HG02884 (cell line): Measurements from ENCODE around the gene ASPSCR1.

Experiments used
- ATAC-seq: cut with Tn5 transposase; IDR thresholded peaks from one replicate; pipeline ENCODE4 v1.9.1; 2021; ENCODE audit warnings: mild to moderate bottlenecking, moderate library complexity; ENCODE audit not compliant: unreplicated experiment

Gene ASPSCR1

DNA sequence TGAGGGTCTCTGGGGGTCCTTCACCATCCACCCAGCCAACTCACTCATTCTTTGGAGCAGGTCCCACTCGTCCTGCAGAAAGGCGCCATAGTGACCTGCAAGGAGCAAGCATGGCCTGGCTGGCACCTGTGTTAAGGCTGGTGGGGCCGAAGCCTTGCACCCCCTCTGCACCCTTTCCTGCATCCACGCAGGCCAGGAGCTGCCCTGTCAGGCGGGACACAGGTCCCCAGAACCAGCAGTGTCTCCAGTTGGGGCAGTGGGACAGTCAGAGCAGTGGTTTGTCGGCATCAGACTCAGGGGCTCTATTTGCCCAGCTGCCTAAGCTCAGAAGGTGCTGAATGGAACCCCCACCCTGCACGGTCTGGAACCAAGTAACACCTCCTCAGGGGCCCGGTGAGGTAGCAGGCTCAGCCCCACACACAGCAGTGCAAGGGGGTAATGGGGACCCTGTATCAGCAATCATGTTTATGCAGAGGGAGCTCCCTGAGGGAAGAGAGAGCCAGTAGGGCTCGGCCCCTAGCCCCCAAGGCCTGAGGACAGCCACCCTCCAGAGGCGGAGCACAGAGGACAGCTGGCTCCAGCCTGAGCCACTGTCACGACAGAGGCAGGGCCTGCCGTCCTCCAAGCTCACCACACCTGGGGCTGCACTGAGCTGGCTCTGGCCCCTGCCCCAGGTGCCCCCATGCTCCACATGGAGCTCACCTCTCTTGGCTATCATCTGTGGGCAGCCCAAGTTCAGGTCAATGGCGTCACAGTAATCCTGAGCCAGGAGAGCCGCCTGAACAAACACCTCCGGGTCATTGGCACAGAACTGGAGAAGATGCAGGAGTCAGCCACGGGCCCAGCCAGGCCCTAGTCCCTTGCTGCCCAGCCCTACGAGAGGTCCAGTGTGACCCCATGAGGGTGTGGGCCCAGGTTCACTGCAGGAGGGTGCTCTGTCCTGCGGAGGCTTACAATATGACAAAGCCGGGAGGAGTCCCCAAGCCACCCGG is 86.3 kb downstream of the ASPSCR1 start:
- no peak for ATAC-seq

DNA sequence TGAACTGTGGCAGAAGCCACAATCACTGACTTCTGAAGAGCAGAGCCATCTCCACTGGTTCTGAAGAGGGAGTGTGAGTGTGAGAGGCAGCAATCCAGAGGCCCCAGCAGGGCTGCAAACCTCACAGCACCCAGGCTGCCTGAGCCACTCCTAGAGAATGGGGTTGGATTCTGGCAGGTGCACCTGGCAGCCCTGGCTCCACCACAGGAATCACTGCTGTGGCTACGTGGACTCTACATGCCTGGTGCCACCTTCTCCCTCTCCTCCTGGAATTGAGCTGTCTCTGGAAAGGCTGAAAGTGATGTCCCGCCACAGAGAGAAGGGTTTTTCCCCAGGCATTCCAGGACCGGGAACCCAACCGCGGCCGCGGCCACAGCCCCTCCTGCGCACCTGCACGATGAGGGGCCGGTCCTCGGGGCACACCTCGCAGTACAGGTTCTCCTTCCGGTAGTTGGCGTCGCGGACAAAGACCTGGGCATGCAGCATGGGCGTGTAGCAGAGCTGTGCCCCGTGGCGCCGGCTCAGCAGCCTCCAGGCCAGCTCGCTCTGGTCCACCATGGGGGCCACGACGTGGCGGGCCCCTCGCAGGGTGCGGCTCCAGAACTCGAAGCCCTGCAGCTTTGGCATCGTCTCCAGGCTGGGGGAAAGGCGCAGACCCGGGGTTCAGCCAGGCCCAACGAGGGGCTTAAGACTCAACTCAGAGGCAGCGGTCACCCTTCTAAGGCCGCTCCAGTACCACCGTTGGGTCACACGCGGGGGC is 87.2 kb downstream of the ASPSCR1 start:
- no peak for ATAC-seq

DNA sequence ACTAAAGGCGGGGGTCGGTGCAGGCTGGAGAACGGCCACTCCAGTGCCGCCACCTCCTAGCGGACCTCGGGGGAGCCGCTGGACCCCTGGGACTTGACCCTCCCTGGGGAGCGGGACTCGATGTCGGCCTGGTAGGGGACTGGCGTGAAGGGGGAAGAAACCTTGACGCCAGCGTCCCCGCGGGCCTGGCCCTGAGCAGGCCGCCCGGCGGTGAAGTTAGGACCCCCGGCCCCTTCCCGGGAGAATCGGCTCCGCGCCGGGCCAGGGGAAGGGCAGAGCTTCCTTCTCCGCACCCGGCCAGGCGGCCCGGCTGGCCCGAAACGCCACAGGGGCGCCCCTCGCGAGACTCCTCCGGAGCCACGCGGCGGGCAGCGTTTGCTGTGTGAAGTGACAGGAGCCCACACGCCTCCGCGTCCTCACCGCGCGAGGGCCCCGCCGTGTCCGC is 87.8 kb downstream of the ASPSCR1 start:
- ATAC-seq, result no peak

DNA sequence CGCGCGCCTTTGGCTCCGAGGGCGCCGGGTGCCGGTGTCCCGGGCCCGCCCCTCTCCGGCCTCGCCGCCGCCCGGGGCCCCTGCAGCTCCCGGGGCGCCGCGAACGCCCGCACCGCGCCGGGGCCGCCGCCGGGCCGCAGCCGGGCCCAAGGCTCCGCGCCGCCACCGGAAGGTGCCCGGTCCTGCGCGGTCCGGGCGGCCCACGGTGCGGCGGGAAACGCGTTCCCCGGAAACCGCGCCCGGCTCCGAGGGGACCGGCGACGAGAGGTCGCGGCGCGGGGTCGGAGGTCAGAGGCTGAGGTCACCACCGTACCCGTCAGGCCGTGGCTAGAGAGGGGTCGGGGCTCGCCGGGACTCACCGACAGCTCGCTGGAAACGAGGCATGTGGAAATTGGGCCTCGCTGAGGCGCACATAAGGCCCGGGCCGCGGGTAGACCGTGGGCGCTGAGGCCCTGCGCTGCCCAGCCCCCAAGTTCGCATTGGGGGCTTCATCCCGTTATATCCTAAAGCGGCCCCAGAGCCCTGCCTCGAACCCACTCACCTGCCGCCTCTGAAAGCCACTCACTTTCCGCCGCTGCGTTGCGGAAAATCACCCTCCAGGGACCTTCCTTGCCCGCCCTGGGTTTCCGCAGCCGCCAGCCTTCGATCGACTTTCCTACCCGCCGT is 88.3 kb downstream of the ASPSCR1 start, which contains the start of gene DUS1L:
Gene DUS1L (minus strand): TSS at position 167 of the 666 bp plus-strand sequence. CDS start 745 bp downstream, outside the sequence.
- no peak for ATAC-seq
